ENCODE data around the gene ZNF282.
A peak's percentile ranks its signal among the peaks of the same experiment; 100 is the strongest.
"Not testable (repeated sequence)": the region's sequence is repeated elsewhere in the genome, so short reads cannot be mapped to it uniquely, and the experiment has no call there.

The ZNF282 gene

DNA sequence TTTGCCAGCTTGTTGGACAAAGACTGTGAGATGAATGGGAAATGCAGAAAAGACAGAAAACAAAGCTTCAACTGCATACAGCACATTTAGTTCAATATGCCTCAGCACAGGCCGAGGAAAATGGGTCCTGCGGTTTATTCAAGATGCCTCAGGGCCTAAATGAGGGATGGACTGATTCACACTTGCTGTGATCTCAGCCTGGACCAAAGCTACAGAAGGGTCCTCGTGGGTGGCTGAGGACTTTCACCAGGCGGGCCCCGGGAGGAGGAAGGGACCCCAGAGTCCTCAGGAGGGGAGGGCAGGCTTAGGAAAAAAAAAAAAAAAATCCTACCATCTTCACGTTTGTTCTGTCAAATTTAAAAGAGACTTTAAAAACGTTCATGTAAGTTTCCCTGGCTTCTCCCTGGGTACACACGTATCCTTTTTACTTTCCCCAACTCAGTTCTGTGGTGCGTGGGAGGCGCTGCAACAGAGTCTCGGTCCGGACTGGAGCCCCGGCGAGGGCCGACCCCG lies 66.0 kb downstream of the ZNF282 start:
- Histone ChIP-seq H3K4me1 (no peaks in the 10 kb centered on the region), H3K27me3 (no peaks in the 10 kb centered on the region; the same call in 1 of the 2 replicates), H3K36me3 (no peaks in the 10 kb centered on the region), H3K4me3 (ENCODE audit: low read depth, low read length) (peak overlapping the region; percentile 56), H3K9me3 (peaks cover 2% of the 10 kb centered on the region; the same call in 1 of the 2 replicates)
- TF ChIP-seq CTCF (IDR thresholded peaks at IDR 0.05; ENCODE audit: low read depth, low read length) = no peak
- no peak for DNase-seq

- no peaks in the 10 kb centered on the region; the same call in 1 of the 2 replicates for H3K27me3 ChIP-seq
- H3K9me3 ChIP-seq = peaks cover 2% of the 10 kb centered on the region; the same call in 1 of the 2 replicates
- peak within 1 kb of the TSS; percentile 56 for H3K4me3 ChIP-seq (ENCODE audit: low read depth, low read length)
- TF ChIP-seq CTCF (IDR thresholded peaks at IDR 0.05; ENCODE audit: low read depth, low read length) = peak; percentile 44
- no peaks in the 10 kb centered on the region for H3K4me1 ChIP-seq
- H3K36me3 ChIP-seq = peaks cover 1% of the 10 kb centered on the region
- peak; percentile 86 for DNase-seq
Measured at GRCh38 chr7:149261829-149262617, 66.7 kb downstream of the ZNF282 start, which contains the start of gene ZNF783. ZNF783 (plus strand) TSS chr7:149262196; CDS start chr7:149262334, 138 bp downstream.

- Histone ChIP-seq H3K36me3 (peaks cover 18% of the 10 kb centered on the region), H3K4me3 (ENCODE audit: low read depth, low read length) (no peak overlapping the region), H3K9me3 (peaks cover 2% of the 10 kb centered on the region; the same call in 1 of the 2 replicates), H3K4me1 (no peaks in the 10 kb centered on the region), H3K27me3 (no peaks in the 10 kb centered on the region; the same call in 1 of the 2 replicates)
- TF ChIP-seq CTCF (IDR thresholded peaks at IDR 0.05; ENCODE audit: low read depth, low read length) = no peak
- no peak for DNase-seq
Measured at GRCh38 chr7:149266451-149266850, 71.1 kb downstream of the ZNF282 start.

DNA sequence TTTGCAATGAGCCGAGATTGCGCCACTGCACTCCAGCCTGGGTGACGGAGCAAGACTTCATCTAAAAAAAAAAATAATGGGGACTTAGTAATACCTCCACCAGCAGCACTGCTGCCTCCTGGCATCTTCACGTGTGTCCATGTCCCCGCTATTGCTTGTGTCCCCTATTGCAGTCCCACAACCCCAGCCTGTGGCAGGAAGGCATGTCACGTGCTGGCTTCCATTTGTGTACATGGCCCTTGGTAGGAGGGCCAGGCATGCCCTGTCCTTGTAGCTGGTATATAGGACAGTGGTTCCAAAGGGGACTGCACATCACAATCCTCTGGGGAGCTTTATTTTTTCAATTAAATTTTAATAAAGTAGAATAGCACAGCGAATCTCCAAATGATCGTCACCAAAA lies 72.4 kb downstream of the ZNF282 start:
- TF ChIP-seq CTCF (IDR thresholded peaks at IDR 0.05; ENCODE audit: low read depth, low read length) = no peak
- H3K36me3 ChIP-seq = peaks cover 18% of the 10 kb centered on the region
- DNase-seq = no peak
- H3K4me1 ChIP-seq = no peaks in the 10 kb centered on the region
- no peaks in the 10 kb centered on the region for H3K27me3 ChIP-seq
- H3K9me3 ChIP-seq = no peaks in the 10 kb centered on the region
- no peak overlapping the region for H3K4me3 ChIP-seq (ENCODE audit: low read depth, low read length)

DNA sequence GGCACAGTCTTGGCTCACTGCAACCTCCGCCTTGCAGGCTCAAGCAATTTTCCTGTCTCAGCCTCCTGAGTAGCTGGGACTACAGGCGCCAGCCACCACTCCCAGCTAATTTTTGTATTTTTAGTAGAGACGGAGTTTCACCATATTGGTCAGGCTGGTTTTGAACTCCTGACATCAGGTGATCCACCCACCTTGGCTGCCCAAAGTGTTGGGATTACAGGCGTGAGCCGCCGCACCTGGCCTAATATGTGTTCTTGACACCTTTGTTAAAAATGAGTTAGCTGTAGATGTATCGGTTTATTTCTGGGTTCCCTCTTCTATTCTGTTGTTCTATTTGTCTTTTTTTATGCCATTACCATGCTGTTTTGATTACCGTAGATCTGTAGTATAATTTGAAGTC lies 79.1 kb downstream of the ZNF282 start:
- not testable (repeated sequence) for DNase-seq; H3K4me1 ChIP-seq; H3K4me3 ChIP-seq (ENCODE audit: low read depth, low read length); H3K9me3 ChIP-seq; H3K27me3 ChIP-seq
- peaks cover 12% of the 10 kb centered on the region for H3K36me3 ChIP-seq

All from BE2C (cell line).